Bronchial epithelial cell (primary cell): ENCODE measurements around the gene CHRNA7. TPM values are rescaled to one million over a fixed set of nuclear protein-coding genes. Genes with fewer than 3 reads are reported as not detected.

ENCODE experiments used
- DNase-seq: peaks from one replicate; pipeline ENCODE4 v3.0.0-alpha.2; 2010; ENCODE audit warnings: low read depth
- FAIRE-seq: peaks from 2 replicates; lab custom pipeline; 2011; peaks lifted over from hg19 to GRCh38; lab: Jason Lieb, UNC
- H3K27me3 ChIP-seq: 2 replicates; pipeline ENCODE4 v1.5.1; 2011; ENCODE audit warnings: low read length; ENCODE audit not compliant: control insufficient read depth, insufficient read depth
- H3K36me3 ChIP-seq: 2 replicates; pipeline ENCODE4 v1.5.1; 2011; ENCODE audit warnings: low read length; ENCODE audit not compliant: control insufficient read depth, insufficient read depth
- H3K4me3 ChIP-seq: 2 replicates; pipeline ENCODE4 v1.5.1; 2011; ENCODE audit warnings: mild to moderate bottlenecking, low read depth, low read length, control low read depth
- total RNA-seq: library from RNA; depleted of rRNA; stranded (reverse); fragments of >200 nt; gene quantifications from 2 replicates; pipeline ENCODE4 v1.2.1, GENCODE V29; 2014
- TF ChIP-seq, protein P1 (sequence below): IDR thresholded peaks from 2 replicates; pipeline ENCODE4 v1.5.1; 2011; ENCODE audit warnings: mild to moderate bottlenecking, moderate library complexity, low read length, control low read depth, inconsistent platforms; ENCODE audit not compliant: insufficient read depth, severe bottlenecking

CHRNA7 gene
- total RNA-seq, 1 donor from 2014 or later = under 0.01 TPM

DNA sequence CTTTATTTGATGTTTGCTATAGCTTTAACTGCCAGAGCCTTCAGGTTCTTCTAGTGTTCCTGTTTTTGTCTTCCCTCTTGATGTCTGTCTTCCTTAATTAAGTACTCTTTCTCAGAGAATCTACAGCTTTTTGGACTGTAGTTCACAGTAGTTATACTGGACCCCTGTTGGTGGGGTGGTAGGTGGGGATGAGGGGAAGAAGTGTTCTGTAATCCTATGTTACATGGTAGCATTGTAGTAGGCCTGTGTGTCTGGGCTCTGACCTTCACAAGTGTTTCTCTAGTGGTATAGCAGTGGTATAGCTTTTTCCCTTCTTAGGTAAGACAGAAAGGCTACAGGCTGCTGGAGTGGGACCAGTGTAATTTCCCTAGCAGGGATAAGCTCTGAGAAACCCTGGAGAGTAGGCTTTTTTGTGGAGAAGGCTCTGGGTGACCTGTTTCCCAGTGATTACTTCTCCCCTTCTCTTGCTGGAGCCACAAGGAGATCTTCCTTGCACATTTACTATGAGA is 59.6 kb downstream of the CHRNA7 start:
- TF ChIP-seq, protein P1, sequence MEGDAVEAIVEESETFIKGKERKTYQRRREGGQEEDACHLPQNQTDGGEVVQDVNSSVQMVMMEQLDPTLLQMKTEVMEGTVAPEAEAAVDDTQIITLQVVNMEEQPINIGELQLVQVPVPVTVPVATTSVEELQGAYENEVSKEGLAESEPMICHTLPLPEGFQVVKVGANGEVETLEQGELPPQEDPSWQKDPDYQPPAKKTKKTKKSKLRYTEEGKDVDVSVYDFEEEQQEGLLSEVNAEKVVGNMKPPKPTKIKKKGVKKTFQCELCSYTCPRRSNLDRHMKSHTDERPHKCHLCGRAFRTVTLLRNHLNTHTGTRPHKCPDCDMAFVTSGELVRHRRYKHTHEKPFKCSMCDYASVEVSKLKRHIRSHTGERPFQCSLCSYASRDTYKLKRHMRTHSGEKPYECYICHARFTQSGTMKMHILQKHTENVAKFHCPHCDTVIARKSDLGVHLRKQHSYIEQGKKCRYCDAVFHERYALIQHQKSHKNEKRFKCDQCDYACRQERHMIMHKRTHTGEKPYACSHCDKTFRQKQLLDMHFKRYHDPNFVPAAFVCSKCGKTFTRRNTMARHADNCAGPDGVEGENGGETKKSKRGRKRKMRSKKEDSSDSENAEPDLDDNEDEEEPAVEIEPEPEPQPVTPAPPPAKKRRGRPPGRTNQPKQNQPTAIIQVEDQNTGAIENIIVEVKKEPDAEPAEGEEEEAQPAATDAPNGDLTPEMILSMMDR = no peak
- DNase-seq = no peak
- Histone ChIP-seq H3K36me3 (no peaks in the 10 kb centered on the region), H3K27me3 (no peaks in the 10 kb centered on the region), H3K4me3 (no peak overlapping the region)
- FAIRE-seq = no peak

DNA sequence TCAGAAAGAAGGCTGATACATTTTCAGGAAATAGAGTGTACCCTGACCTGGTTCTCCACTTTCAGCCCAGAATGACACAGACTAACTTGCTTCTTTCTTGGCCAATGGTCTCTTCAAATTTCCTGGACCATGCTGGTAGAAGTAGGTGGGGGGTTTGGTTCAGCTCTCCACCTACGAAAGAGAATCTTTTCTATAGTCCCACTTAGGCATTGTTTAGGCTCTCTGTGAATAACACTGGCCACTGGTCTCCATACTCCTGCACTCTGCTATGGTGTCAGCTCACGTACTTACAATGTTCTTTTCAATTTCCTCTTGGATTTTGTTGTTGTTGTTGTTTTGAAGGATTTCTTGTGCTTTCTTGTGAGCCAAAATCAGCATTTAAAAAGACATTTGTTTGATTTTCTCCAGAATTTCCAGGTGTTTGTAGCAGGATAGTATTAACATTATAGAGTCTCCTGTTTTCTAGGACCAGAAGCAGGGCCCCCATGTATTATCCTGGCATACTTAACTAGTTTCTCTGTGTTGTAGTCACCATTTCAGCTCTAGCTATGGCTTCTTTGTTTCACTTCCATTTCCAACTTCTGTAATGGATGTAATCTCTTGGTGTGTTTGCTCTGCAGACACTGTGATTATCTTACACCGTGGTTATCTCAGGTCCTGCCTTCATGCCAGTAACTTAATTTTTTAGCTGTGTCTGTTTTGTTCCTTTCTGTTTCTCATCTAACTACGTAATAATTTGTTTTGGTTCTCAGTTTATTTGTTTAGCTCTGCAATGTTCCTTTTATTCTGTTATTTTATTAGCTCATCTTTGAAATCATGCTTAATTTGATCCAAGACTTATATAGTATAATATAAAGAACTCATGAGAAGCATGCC is 61.4 kb downstream of the CHRNA7 start:
- DNase-seq (no peak), FAIRE-seq (peak; percentile 55)
- TF ChIP-seq, protein P1 = no peak
- Histone ChIP-seq H3K4me3 (no peak overlapping the region), H3K36me3 (no peaks in the 10 kb centered on the region), H3K27me3 (no peaks in the 10 kb centered on the region)

DNA sequence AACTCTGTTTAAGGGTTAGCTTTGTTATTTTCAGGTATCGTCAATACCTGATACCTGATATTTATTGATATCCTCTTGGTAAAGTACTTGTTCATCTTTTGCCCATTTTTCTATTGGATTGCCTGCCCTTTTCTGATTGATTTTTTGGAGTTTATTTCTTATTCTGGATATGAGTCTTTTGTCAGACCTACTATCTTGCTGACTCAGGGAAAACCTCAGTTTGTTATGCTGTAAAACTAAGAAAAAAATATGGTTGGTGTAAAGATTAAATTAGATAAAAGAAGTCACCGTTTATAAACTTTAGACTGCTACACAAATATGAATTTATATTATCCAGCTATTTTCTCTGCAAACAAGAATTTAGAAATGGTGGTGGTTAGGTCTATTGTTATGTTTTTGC is 65.9 kb downstream of the CHRNA7 start:
- TF ChIP-seq, protein P1 = no peak
- Histone ChIP-seq H3K4me3 (no peak overlapping the region), H3K36me3 (no peaks in the 10 kb centered on the region), H3K27me3 (no peaks in the 10 kb centered on the region)
- DNase-seq (no peak), FAIRE-seq (no peak)

DNA sequence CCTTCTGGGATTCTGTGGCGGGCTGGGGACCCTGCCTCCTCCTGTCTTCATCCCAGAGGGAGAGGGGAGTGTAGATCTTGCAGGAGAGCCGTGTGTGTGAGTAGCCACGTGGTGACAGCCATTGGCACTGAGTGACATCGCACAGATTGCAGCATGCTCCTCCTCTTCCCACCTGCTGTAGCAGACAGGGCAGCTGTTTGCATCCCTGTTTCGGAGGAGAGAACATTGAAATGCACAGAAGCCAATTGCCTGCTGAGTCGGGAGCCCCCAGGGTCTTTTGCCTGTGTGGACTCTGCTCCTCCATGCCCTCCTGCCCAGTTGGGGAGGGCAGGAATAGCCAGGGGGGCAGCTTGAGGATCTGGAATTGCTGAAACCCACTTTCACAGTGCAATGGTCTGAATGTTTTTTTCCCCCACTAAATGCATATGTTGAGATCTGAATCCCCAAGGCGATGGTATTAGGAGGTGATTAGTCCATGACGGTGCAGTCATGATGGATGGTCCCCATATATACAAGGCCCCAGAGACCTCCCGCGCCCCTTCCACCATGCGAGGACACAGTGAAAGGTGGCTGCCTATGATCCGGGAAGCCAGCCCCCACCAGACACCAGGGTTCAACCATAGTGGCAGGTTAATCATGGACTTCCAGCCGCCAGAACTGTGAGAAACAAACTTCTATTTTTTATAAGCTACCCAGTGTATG is 66.8 kb downstream of the CHRNA7 start:
- Histone ChIP-seq H3K36me3 (no peaks in the 10 kb centered on the region), H3K27me3 (no peaks in the 10 kb centered on the region), H3K4me3 (no peak overlapping the region)
- FAIRE-seq (no peak), DNase-seq (no peak)
- TF ChIP-seq, protein P1 = no peak

DNA sequence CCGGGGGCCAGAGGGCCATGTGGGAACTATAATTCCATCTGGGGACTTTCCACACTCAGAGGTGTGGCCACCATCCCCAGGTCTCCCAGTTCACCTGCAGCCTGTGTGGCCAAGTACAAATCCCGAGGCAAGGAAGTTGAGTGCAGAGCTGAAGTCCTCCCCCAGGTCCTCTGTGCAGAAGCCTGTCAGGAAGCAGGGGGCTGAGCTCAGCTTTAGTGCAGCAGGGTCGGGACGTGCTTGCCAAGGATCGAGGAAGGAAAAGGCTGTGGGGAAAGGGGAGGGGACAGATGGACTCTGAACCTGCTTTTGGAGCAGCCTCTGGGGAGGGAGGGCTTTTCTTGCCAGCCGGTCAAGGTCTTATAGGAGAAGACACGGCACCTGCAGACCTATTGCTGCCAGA is 67.7 kb downstream of the CHRNA7 start:
- no peaks in the 10 kb centered on the region for H3K27me3 ChIP-seq
- TF ChIP-seq, protein P1 = no peak
- H3K36me3 ChIP-seq = no peaks in the 10 kb centered on the region
- FAIRE-seq (no peak), DNase-seq (no peak)
- H3K4me3 ChIP-seq = no peak overlapping the region
